GM13976 (cell line): ENCODE measurements around the gene SGPP2.

Experiments
- DNase-seq: peaks from one replicate; pipeline ENCODE4 v3.0.0; 2012; ENCODE audit warnings: low spot score
- in situ Hi-C: fragments of 300-500 bp; cut with MboI; formaldehyde crosslinking; loops from one replicate; pipeline ENCODE4 v1.12.0; 2022; ENCODE audit warnings: low sequenced_read_pairs, mixed read lengths, inconsistent platforms; ENCODE audit not compliant: unreplicated experiment
- TF ChIP-seq, protein P1 (sequence below): IDR thresholded peaks from 2 replicates; pipeline ENCODE4 v1.5.1; 2012; ENCODE audit warnings: borderline replicate concordance, mild to moderate bottlenecking; ENCODE audit not compliant: insufficient read depth; ENCODE audit errors: extremely low read depth, missing control alignments, control extremely low read depth

Gene SGPP2

DNA sequence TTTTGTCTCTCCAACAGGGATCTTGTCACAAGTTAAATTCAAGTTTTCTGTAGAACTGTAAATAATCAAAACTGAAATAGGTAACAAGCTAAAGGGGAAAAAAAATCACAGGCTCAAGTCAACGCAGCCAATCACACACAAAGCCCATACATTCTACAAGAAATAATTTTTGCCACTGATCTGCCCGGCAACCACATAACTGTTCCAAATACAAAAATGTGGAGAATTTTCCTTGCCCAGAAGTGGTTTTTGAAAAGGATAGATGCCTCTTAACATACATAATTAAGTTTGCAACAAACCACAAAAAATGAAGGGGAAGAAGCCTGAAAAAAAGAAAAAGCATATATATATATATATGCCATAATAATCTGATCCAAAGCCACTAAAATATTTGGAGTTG, 171.2 kb downstream of the SGPP2 start:
- in situ Hi-C loops, result no loop called here
- no peak for DNase-seq
- TF ChIP-seq, protein P1, sequence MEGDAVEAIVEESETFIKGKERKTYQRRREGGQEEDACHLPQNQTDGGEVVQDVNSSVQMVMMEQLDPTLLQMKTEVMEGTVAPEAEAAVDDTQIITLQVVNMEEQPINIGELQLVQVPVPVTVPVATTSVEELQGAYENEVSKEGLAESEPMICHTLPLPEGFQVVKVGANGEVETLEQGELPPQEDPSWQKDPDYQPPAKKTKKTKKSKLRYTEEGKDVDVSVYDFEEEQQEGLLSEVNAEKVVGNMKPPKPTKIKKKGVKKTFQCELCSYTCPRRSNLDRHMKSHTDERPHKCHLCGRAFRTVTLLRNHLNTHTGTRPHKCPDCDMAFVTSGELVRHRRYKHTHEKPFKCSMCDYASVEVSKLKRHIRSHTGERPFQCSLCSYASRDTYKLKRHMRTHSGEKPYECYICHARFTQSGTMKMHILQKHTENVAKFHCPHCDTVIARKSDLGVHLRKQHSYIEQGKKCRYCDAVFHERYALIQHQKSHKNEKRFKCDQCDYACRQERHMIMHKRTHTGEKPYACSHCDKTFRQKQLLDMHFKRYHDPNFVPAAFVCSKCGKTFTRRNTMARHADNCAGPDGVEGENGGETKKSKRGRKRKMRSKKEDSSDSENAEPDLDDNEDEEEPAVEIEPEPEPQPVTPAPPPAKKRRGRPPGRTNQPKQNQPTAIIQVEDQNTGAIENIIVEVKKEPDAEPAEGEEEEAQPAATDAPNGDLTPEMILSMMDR, result no peak

DNA sequence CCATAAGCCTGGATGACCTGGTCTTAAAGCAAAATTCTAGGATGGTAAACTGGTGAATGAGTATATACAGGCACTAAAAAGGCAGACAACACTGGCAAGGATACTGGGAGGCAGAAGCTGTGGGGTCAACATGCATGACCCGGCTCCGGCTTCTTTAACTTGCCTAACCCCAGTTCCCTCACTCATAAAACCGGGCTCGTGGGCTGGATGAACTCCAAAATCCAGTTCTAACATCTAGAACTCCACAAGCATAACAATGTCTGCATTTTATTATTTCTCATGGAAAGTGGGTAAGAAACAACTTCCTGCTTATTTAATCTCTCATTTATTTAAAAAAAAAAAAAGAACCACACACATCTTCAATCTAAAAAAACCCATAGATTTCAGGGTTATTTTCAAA, 174.3 kb downstream of the SGPP2 start:
- in situ Hi-C loops, result no loop called here
- TF ChIP-seq, protein P1, result no peak
- DNase-seq, result no peak

DNA sequence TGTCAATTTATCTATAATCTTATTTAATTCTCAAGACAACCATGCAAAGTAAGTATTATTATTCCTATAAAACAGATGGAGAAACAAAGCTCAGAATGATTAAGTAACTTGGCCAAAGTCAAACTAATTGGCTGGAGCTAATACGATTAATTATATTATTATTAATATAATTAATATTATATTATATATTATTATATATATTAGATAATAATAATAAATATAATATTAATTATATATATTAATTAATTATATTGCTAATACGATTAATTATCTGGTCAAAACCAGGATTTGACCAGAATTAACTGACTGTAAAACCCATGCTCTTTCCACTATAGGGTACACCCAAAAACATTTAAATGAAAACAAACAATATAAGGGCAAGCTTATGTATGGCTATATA, 179.2 kb downstream of the SGPP2 start:
- in situ Hi-C loops, result no loop called here
- TF ChIP-seq, protein P1, result no peak
- no peak for DNase-seq

DNA sequence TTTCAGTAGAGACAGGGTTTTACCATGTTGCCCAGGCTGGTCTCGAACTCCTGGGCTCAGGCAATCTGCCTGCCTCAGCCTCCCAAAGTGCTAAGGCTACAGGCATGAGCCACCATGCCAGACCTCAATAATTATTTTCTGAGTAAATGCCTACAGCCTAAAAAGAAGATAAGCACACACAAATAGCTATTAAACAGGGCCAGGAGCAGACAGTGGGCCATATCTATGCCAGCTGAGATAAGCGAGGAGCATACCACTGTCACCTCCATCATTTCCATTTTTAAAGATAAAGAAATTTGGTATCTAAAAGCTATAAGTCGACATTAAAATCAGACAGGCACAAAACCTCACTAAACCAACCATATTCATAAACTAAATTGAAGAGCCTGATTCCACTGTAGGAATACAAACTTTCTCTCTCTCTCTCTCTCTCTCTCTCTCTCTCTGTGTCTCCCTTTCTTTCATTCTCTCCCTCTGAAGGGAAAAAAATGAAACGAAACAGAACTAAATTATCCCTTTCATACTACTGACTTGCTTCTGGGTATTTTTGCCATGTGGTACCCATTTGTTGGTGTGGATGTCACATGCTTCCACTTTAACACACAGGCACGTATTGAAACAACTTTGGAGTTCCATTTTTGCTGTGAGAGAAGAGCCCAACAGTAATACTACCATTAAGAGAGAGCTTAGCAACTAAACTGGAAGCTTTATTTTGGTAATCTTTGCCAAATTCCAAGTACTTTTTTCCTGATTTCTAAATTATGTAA, 180.6 kb downstream of the SGPP2 start:
- DNase-seq, result no peak

DNA sequence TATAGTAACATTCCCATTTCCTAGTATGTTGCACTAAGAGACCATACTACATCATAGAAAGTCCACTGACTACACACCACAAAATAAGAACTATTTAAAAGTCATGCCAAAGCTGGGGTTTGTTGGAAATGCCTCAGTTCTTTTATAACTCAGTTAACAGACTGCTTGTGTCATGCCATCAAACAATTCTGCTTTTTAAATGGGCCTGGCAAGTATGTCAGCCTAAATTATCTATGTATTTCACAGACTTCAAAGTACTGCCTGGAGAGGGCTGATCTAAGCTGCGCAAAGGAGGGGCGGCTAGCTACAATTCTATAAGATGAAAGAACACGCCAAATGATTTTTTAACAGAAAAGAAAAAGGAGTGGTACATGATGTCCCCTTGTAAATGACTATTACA, 182.0 kb downstream of the SGPP2 start:
- in situ Hi-C loops, result no loop called here
- DNase-seq, result no peak
- TF ChIP-seq, protein P1, result no peak

More for the DNA sequence above, 180.6 kb downstream of the SGPP2 start:
- in situ Hi-C loops, result no loop called here
- TF ChIP-seq, protein P1, result no peak

DNA sequence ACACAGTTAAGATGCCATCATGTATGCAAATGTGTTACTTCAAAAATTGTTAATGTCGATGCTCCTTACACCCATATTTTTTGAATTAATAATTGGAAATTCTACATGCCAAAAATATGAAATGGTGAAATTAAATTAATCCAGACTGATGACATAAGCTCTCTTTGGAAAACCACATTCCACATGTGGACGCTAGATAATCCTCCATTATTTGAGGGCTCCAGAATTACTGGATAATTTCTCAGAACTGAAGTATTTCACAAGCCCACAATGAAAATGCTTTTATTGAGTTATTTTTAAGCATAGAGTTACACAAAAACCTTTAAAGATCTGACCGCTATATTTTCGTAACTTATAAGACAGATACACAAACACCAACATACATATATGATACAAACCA, 183.7 kb downstream of the SGPP2 start:
- TF ChIP-seq, protein P1, result no peak
- DNase-seq, result no peak
- in situ Hi-C loops, result no loop called here
